Right lobe of liver (tissue), 6 donors: ENCODE results near the gene CTDP1. TPM values are rescaled to one million over a fixed set of nuclear protein-coding genes. Genes with fewer than 3 reads are reported as not detected.

Experiments
- ATAC-seq, 4 donors: fragments of 200-7000 bp; cut with Tn5 transposase; one replicate each; pipeline ENCODE4 v1.9.1; 2020; ENCODE audit warnings: mild to moderate bottlenecking in 4 of 4, moderate library complexity in 4 of 4
- DNase-seq, 3 donors: peaks; one replicate each; pipeline ENCODE4 v3.0.0-alpha.2; 2020
- H3K27ac ChIP-seq, 3 donors: fragments of 200-600 bp; one replicate each; pipeline ENCODE4 v1.8.0; 2022
- H3K27me3 ChIP-seq, 2 donors: fragments of 200-600 bp; one replicate each; pipeline ENCODE4 v1.8.0; 2022
- H3K36me3 ChIP-seq, 4 donors: fragments of 200-600 bp; sonication (generic) in 1 of 4; one replicate each; pipeline versions ENCODE4 v1.5.1 to v1.8.0; 2017 to 2022; ENCODE audit warnings: control low read depth in 1 of 4
- H3K4me1 ChIP-seq, 4 donors: fragments of 200-600 bp; sonication (generic) in 1 of 4; one replicate each; pipeline versions ENCODE4 v1.5.1 to v1.8.0; 2017 to 2022; ENCODE audit warnings: control low read depth in 1 of 4
- H3K4me3 ChIP-seq, 3 donors: fragments of 200-600 bp; one replicate each; pipeline ENCODE4 v1.8.0; 2022
- H3K9me3 ChIP-seq, 4 donors: fragments of 200-600 bp; sonication (generic) in 1 of 4; one replicate each; pipeline versions ENCODE4 v1.5.1 to v1.8.0; 2017 to 2022; ENCODE audit warnings: control low read depth in 1 of 4
- POLR2A ChIP-seq: fragments of 450-650 bp; IDR thresholded peaks from one replicate; pipeline ENCODE4 v1.6.1; 2017; ENCODE audit warnings: antibody characterized with exemption, mild to moderate bottlenecking
- WGBS: methylation state at CpG from one replicate; pipeline ENCODE4 v1.1.6; 2018; ENCODE audit warnings: low coverage, low lambda C conversion rate; ENCODE audit not compliant: insufficient coverage; ENCODE audit errors: missing lambda C conversion rate; 5-methylcytosine and 5-hydroxymethylcytosine counted together
- intact Hi-C, 2 donors: fragments of 100-400 bp; cut with DNase I; formaldehyde crosslinking; loops; one replicate each; pipeline versions ENCODE4 v1.11.2 to v1.14.1; 2022
- long read RNA-seq: library from polyadenylated mRNA; unstranded; transcript quantifications from one replicate; pipeline ENCODE4 v2.0.0, GENCODE V29; 2019
- total RNA-seq, 6 experiments: library from RNA; depleted of rRNA in 2 of 6; stranded (reverse); fragments of >200 nt in 2 of 6; fragmentation: NEBNext Ultra II Directional in 3 of 6; extraction: Animal tissue kit (Norgen Biotek cat#: 25700) in 3 of 6; gene quantifications; one replicate each; pipeline versions ENCODE4 v1.1.0 to v1.2.4, GENCODE V29; 2016 to 2023
- TF ChIP-seq, protein P1 (sequence below), 4 donors: fragments of 200-600 bp in 3 of 4; fragments of 450-650 bp in 1 of 4; IDR thresholded peaks; one replicate each; pipeline versions ENCODE4 v1.5.1 to v1.8.0; 2016 to 2022; ENCODE audit warnings: antibody characterized with exemption in 4 of 4, mild to moderate bottlenecking in 2 of 4
- donor health status: DM: no; HTN: yes; CAD: no.
- donor health status: DM: no; HTN: no; CAD: no.
- donor health status: DM: no; HTN: no; CAD: no.
- donor health status: DM: no; HTN: yes; CAD: no.
- donor health status: DM: no; HTN: yes; CAD: no.

Gene CTDP1, protein sequence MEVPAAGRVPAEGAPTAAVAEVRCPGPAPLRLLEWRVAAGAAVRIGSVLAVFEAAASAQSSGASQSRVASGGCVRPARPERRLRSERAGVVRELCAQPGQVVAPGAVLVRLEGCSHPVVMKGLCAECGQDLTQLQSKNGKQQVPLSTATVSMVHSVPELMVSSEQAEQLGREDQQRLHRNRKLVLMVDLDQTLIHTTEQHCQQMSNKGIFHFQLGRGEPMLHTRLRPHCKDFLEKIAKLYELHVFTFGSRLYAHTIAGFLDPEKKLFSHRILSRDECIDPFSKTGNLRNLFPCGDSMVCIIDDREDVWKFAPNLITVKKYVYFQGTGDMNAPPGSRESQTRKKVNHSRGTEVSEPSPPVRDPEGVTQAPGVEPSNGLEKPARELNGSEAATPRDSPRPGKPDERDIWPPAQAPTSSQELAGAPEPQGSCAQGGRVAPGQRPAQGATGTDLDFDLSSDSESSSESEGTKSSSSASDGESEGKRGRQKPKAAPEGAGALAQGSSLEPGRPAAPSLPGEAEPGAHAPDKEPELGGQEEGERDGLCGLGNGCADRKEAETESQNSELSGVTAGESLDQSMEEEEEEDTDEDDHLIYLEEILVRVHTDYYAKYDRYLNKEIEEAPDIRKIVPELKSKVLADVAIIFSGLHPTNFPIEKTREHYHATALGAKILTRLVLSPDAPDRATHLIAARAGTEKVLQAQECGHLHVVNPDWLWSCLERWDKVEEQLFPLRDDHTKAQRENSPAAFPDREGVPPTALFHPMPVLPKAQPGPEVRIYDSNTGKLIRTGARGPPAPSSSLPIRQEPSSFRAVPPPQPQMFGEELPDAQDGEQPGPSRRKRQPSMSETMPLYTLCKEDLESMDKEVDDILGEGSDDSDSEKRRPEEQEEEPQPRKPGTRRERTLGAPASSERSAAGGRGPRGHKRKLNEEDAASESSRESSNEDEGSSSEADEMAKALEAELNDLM
- total RNA-seq: 10 to 100 TPM in 1 of 6 experiments, 1 to 10 TPM in 5; 7.5 to 10.4 (median 8.2) TPM
- long read RNA-seq: 0 reads

DNA sequence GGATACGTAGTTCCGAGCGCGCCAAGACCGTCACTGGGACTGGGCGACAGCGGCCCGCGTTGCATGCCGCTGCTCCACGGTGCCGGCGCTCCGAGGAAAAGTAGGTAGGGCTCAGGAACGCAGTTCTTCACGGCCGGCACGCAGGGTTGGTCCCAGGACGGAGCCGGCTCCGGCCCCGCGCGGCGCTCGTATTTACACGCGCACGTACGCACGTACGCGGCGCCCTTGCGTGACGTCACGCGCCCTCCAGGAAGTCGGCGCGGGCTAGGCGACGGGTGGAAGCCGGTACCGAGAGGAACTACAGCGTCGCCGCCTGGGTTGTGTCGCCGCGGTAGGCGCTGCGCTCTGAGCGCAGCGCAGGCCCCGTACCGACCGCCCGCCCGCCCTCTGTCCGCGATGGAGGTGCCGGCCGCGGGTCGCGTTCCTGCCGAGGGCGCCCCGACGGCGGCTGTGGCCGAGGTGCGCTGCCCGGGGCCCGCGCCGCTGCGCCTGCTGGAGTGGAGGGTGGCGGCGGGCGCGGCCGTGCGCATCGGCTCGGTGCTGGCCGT lies at the start of gene CTDP1:
Gene CTDP1, plus strand, starts transcription at position 252 of the 548 bp plus-strand sequence. Its CDS starts 145 bp downstream, at position 397.
- ATAC-seq (peak; percentile 75 to 81 (median 78)), DNase-seq (peak; percentile 91 to 93 (median 93))
- intact Hi-C loops: loop anchor here in 1 of 2 donors (10.0 kb wide), 1 partner anchor 315 kb away; no protein-coding TSS in a partner anchor
- peak within 1 kb of the TSS; percentile 97 to 99 (median 98) for H3K27ac ChIP-seq
- WGBS: 0% methylated on average over 5 of the region's 88 CpGs
- H3K4me1 ChIP-seq: peaks cover 0 to 20% (median 5%) of the 10 kb centered on the region in 4 donors
- H3K27me3 ChIP-seq: no peaks in the 10 kb centered on the region
- H3K36me3 ChIP-seq: no peaks in the 10 kb centered on the region
- H3K9me3 ChIP-seq: no peaks in the 10 kb centered on the region
- peak within 1 kb of the TSS; percentile 73 to 98 (median 78) for H3K4me3 ChIP-seq
- peak; percentile 60 for TF ChIP-seq POLR2A
- TF ChIP-seq, protein P1, sequence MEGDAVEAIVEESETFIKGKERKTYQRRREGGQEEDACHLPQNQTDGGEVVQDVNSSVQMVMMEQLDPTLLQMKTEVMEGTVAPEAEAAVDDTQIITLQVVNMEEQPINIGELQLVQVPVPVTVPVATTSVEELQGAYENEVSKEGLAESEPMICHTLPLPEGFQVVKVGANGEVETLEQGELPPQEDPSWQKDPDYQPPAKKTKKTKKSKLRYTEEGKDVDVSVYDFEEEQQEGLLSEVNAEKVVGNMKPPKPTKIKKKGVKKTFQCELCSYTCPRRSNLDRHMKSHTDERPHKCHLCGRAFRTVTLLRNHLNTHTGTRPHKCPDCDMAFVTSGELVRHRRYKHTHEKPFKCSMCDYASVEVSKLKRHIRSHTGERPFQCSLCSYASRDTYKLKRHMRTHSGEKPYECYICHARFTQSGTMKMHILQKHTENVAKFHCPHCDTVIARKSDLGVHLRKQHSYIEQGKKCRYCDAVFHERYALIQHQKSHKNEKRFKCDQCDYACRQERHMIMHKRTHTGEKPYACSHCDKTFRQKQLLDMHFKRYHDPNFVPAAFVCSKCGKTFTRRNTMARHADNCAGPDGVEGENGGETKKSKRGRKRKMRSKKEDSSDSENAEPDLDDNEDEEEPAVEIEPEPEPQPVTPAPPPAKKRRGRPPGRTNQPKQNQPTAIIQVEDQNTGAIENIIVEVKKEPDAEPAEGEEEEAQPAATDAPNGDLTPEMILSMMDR (IDR thresholded peaks at IDR 0.05): peak in 1 of 4 donors; percentile 17

DNA sequence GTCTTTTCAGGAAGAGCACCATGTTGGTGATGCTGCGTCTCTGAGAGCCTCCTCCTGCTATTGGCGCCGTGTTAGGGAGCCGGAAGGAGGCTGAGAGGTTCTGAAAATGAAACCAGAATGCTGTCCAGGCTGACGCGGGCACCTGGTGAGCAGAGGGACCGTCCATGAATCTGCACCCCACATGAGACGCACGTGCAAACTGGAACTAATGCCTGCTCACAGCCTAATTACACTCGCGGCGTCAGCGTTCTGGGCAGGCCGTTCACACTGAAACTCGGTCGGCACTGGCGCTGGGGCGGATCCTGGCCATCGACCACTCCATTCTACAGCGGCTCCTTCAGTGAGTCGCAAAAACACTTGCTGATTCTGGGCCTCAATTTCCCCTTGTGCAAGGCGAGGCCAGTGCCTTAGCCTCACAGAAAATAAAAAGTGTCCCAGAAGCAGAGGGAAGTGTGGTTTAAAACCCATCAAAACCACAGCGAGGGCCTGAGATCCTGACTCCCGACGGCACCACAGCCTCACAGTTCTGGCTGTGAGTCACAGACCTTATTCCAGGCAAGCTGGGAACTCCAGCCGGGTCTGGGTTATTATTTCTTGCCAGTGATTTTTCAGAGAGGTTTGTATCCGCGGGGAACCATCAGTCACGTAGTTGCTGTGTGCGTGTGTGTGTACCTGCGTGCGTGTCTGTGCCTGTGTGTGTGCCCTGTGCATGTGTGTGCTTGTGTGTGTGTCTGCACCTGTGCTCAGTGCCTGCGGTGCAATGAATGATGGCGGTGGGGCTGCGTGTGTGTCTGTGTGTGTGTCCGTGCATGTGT lies 49.1 kb upstream of the CTDP1 start:
- H3K4me1 ChIP-seq: no peaks in the 10 kb centered on the region
- DNase-seq (no peak), ATAC-seq (no peak)
- no peak overlapping the region for H3K4me3 ChIP-seq
- H3K27ac ChIP-seq: no peak overlapping the region
- no peaks in the 10 kb centered on the region for H3K36me3 ChIP-seq
- WGBS: 78% methylated on average over 22 of the region's 36 CpGs
- no peak for TF ChIP-seq POLR2A
- TF ChIP-seq, protein P1 (IDR thresholded peaks at IDR 0.05): no peak
- no peaks in the 10 kb centered on the region for H3K27me3 ChIP-seq
- no peaks in the 10 kb centered on the region for H3K9me3 ChIP-seq
- intact Hi-C loops: no loop called here

DNA sequence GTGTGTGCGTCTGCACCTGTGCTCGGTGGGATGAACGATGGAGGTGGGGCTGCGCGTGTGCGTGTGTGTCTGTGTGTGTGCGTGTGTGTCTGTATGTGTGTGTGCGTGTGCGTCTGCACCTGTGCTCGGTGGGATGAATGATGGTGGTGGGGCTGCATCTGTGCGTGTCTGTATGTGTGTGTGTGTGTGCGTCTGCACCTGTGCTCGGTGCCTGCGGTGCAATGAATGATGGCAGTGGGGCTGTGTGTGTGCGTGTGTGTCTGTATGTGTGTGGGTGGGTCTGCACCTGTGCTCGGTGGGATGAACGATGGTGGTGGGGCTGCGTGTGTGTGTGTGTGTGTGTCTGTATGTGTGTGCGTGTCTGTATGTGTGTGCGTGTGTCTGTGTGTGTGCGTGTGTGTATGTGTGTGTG lies 48.5 kb upstream of the CTDP1 start:
- Histone ChIP-seq H3K4me3 (no peak overlapping the region), H3K27ac (no peak overlapping the region), H3K4me1 (no peaks in the 10 kb centered on the region), H3K27me3 (no peaks in the 10 kb centered on the region), H3K36me3 (no peaks in the 10 kb centered on the region), H3K9me3 (no peaks in the 10 kb centered on the region)
- intact Hi-C loops: no loop called here
- ATAC-seq: no peak
- WGBS: 97% methylated on average over 9 of the region's 21 CpGs
- no peak for DNase-seq
- TF ChIP-seq POLR2A: no peak
- TF ChIP-seq, protein P1 (IDR thresholded peaks at IDR 0.05): no peak
